Smooth muscle cell (in vitro differentiated cells): ENCODE results near the gene SIX3. TPM values are rescaled to one million over a fixed set of nuclear protein-coding genes. Genes with fewer than 3 reads are reported as not detected.

ENCODE experiments used
- DNase-seq: peaks from one replicate; lab custom pipeline; 2025; ENCODE audit not compliant: unreplicated experiment; lab: John Stamatoyannopoulos, UW
- H2AFZ ChIP-seq: fragments of 200-600 bp; sonication (generic); 2 replicates; pipeline ENCODE4 v1.6.0; 2016; ENCODE audit warnings: antibody characterized with exemption, low read depth, mild to moderate bottlenecking
- H3F3A ChIP-seq: fragments of 200-600 bp; sonication (generic); 2 replicates; pipeline ENCODE4 v1.6.0; 2017; ENCODE audit warnings: antibody characterized with exemption, low read depth
- H3K27ac ChIP-seq: fragments of 200-600 bp; sonication (generic); 2 replicates; pipeline ENCODE4 v1.5.1; 2016; ENCODE audit warnings: low read depth, mild to moderate bottlenecking
- H3K27me3 ChIP-seq: fragments of 200-600 bp; sonication (generic); 2 replicates; pipeline ENCODE4 v1.6.1; 2016; ENCODE audit warnings: low read depth, mild to moderate bottlenecking
- H3K36me3 ChIP-seq: fragments of 200-600 bp; sonication (generic); 2 replicates; pipeline ENCODE4 v1.5.1; 2016; ENCODE audit warnings: low read depth
- H3K4me1 ChIP-seq: fragments of 200-600 bp; sonication (generic); 2 replicates; pipeline ENCODE4 v1.5.1; 2016; ENCODE audit warnings: low read depth
- H3K4me2 ChIP-seq: fragments of 200-600 bp; sonication (generic); 2 replicates; pipeline ENCODE4 v1.6.0; 2016; ENCODE audit warnings: mild to moderate bottlenecking
- H3K4me3 ChIP-seq: fragments of 200-600 bp; sonication (generic); 2 replicates; pipeline ENCODE4 v1.5.1; 2016; ENCODE audit warnings: mild to moderate bottlenecking
- H3K79me2 ChIP-seq: fragments of 200-600 bp; sonication (generic); 2 replicates; pipeline ENCODE4 v1.6.0; 2016; ENCODE audit warnings: low read depth, mild to moderate bottlenecking
- H3K9ac ChIP-seq: fragments of 200-600 bp; sonication (generic); 2 replicates; pipeline ENCODE4 v1.6.0; 2016; ENCODE audit warnings: low read depth
- H3K9me3 ChIP-seq: fragments of 200-600 bp; sonication (generic); replicated peaks from 2 replicates; pipeline ENCODE4 v1.5.1; 2016; ENCODE audit warnings: low read depth
- H4K20me1 ChIP-seq: fragments of 200-600 bp; sonication (generic); 2 replicates; pipeline ENCODE4 v1.6.0; 2016; ENCODE audit warnings: low read depth
- CTCF ChIP-seq: fragments of 200-600 bp; sonication (generic); IDR thresholded peaks from 2 replicates; pipeline ENCODE4 v1.5.1; 2017; ENCODE audit warnings: borderline replicate concordance, mild to moderate bottlenecking, antibody characterized with exemption; ENCODE audit not compliant: insufficient read depth, poor library complexity, severe bottlenecking
- WGBS: methylation state at CpG from one replicate; pipeline ENCODE4 v1.1.7; 2016; ENCODE audit warnings: low lambda C conversion rate; 5-methylcytosine and 5-hydroxymethylcytosine counted together
- polyA plus RNA-seq: library from polyadenylated mRNA; unstranded; fragments of >200 nt; fragmentation: Nextera tagmentation; extraction: Ambion mirVana; gene quantifications from 2 replicates; pipeline ENCODE4 v1.2.1, GENCODE V29; 2016
- total RNA-seq: library from RNA; depleted of rRNA; stranded (reverse); fragments of >200 nt; gene quantifications from 2 replicates; pipeline ENCODE4 v1.2.3, GENCODE V29; 2014

The SIX3 gene
- total and polyA plus RNA-seq, 2 experiments from 2014 or later, result not detected

GRCh38 chr2:44942304-44943030, 965 bp downstream of the SIX3 start:
- H3K4me3 ChIP-seq, result no peak overlapping the region
- H3K79me2 ChIP-seq, result no peaks in the 10 kb centered on the region
- no peaks in the 10 kb centered on the region for H4K20me1 ChIP-seq
- 4% methylated on average over 68 of the region's 69 CpGs for WGBS
- no peak overlapping the region for H3K9ac ChIP-seq
- peak overlapping the region; percentile 51 for H3K4me2 ChIP-seq
- DNase-seq, result no peak
- peaks cover 40% of the 10 kb centered on the region for H3K4me1 ChIP-seq
- no peaks in the 10 kb centered on the region for H3K9me3 ChIP-seq
- no peaks in the 10 kb centered on the region for H3F3A ChIP-seq
- H3K36me3 ChIP-seq, result no peaks in the 10 kb centered on the region
- no peak for TF ChIP-seq CTCF
- H3K27me3 ChIP-seq, result peaks cover 100% of the 10 kb centered on the region
- no peak overlapping the region for H2AFZ ChIP-seq
- H3K27ac ChIP-seq, result no peak overlapping the region

GRCh38 chr2:44943031-44943692, 1.7 kb downstream of the SIX3 start:
- Histone ChIP-seq H3K4me1 (peaks cover 40% of the 10 kb centered on the region), H3K27ac (no peak overlapping the region), H2AFZ (no peak overlapping the region), H3K27me3 (peaks cover 100% of the 10 kb centered on the region), H3K4me3 (no peak overlapping the region), H4K20me1 (no peaks in the 10 kb centered on the region), H3K9me3 (no peaks in the 10 kb centered on the region), H3F3A (no peaks in the 10 kb centered on the region), H3K4me2 (peak overlapping the region; percentile 51), H3K79me2 (no peaks in the 10 kb centered on the region), H3K9ac (no peak overlapping the region), H3K36me3 (no peaks in the 10 kb centered on the region)
- no peak for DNase-seq
- no peak for TF ChIP-seq CTCF
- WGBS, result 8% methylated on average over 36 of the region's 36 CpGs

- H3K36me3 ChIP-seq, result no peaks in the 10 kb centered on the region
- H2AFZ ChIP-seq, result no peak overlapping the region
- H3K27ac ChIP-seq, result no peak overlapping the region
- no peak for TF ChIP-seq CTCF
- H4K20me1 ChIP-seq, result no peaks in the 10 kb centered on the region
- H3K9ac ChIP-seq, result no peak overlapping the region
- no peak overlapping the region for H3K4me2 ChIP-seq
- H3K4me3 ChIP-seq, result no peak overlapping the region
- no peaks in the 10 kb centered on the region for H3K9me3 ChIP-seq
- H3F3A ChIP-seq, result no peaks in the 10 kb centered on the region
- no peaks in the 10 kb centered on the region for H3K79me2 ChIP-seq
- 9% methylated on average over 10 of the region's 10 CpGs for WGBS
- no peak for DNase-seq
- H3K27me3 ChIP-seq, result peaks cover 100% of the 10 kb centered on the region
- H3K4me1 ChIP-seq, result peaks cover 38% of the 10 kb centered on the region
Measured at GRCh38 chr2:44943693-44944101, 2.2 kb downstream of the SIX3 start.
